ENCODE results near the gene HSPA6.
"Not testable (repeated sequence)": the region's sequence is repeated elsewhere in the genome, so short reads cannot be mapped to it uniquely, and the experiment has no call there.

HSPA6 gene

GRCh38 chr1:161505686-161506085, 18.7 kb upstream of the HSPA6 start:
- DNase-seq = no peak

GRCh38 chr1:161506336-161507223, 17.8 kb upstream of the HSPA6 start:
- no peak for DNase-seq

DNA sequence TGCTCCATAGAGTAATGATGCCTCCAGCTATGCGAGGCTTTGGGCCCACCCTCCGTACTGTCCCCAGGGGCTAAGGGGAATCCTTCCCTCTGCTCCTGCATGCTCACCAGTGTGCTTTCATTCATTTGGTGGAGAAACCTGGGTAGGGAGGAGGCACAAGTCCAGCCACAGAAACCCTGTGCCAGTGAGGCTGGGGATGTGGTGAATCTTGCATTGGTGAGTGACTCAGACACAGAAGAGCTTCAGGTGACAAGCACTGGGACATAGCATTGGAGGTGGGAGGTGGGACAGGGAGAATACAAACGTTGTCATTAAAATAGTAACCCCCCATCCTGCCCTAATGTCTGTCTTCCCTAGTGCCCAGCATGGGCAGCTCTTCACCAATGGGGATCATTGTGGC, 13.9 kb upstream of the HSPA6 start:
- DNase-seq = no peak

- no peak for DNase-seq
Observed at GRCh38 chr1:161511018-161511755, 13.2 kb upstream of the HSPA6 start.

GRCh38 chr1:161511756-161512060, 12.6 kb upstream of the HSPA6 start:
- DNase-seq = no peak

- DNase-seq = not testable (repeated sequence)
Observed at GRCh38 chr1:161512636-161513447, 11.5 kb upstream of the HSPA6 start.

DNA sequence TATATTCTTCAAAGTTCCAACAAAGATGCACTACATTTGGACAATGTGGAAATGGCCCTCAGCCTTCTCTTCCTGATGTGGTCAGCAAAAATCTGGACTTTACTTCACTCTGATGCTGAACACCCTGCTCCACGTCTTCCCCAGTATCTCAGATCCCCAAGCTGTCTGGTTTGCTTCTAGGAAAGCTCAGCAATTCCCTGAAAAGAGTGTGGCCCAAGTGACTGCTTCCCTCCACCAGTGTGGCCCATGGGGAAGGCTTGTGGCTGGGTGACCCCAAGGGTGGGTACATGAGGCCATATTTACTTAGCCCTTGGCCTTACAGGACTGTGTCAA, 10.9 kb upstream of the HSPA6 start:
- not testable (repeated sequence) for DNase-seq

DNA sequence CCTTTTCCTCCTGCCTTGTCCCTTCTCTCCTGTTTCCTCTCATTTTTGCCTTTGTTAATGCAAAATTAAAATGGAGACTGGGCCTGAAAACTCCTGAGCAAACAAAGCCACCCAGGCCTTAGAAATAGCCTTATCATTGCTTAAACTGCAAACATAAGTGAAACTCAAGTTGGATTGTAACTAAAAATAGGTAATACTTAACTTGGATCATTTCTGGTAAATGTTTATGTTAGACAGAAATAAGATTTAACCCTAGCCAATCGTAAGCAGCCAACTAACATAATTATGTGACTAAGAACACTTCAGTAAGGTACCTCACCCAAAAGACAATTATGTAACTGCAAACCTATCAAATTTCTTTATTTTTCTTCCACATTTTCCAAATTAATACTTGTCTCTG, 10.4 kb upstream of the HSPA6 start:
- not testable (repeated sequence) for DNase-seq

DNA sequence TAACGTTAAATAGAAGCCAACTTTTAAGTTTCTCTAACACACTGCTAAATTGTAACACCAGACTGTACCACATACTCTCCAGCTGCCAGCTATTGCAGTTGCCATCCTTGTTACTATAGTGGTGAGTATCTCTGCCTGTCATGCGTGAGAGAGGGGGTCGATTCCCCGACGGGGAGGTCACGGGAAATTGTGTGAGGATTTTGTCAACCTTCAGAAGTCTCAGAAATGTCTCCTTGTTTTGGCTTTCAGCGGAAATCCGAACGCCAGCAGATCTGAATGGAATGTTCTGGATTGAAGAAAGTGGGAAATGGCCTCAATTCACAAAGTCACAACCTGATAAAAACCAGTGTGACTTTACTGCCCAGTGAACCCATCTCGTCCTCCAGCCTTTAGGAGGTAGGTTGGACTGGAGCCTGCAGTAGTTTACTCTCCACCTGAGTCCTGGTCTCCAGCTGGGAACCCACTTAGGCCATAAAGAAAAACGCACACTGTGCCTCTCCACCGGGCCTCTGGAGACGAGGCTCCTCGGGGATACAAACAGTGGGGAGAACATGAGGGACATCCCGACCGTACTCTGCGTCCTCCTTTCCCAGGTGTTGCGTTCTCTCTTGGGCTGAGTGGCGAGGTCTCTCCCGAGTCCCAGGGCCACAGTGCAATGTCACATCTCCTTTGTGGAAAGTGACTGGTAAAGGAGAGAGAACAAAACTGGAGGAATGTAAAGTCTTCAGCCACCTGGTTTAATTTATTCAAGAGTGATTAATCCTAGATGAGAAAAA, 1.1 kb upstream of the HSPA6 start:
- DNase-seq = not testable (repeated sequence)

DNA sequence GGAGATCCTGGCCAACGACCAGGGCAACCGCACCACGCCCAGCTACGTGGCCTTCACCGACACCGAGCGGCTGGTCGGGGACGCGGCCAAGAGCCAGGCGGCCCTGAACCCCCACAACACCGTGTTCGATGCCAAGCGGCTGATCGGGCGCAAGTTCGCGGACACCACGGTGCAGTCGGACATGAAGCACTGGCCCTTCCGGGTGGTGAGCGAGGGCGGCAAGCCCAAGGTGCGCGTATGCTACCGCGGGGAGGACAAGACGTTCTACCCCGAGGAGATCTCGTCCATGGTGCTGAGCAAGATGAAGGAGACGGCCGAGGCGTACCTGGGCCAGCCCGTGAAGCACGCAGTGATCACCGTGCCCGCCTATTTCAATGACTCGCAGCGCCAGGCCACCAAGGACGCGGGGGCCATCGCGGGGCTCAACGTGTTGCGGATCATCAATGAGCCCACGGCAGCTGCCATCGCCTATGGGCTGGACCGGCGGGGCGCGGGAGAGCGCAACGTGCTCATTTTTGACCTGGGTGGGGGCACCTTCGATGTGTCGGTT, 477 bp downstream of the HSPA6 start:
- DNase-seq = not testable (repeated sequence)

DNA sequence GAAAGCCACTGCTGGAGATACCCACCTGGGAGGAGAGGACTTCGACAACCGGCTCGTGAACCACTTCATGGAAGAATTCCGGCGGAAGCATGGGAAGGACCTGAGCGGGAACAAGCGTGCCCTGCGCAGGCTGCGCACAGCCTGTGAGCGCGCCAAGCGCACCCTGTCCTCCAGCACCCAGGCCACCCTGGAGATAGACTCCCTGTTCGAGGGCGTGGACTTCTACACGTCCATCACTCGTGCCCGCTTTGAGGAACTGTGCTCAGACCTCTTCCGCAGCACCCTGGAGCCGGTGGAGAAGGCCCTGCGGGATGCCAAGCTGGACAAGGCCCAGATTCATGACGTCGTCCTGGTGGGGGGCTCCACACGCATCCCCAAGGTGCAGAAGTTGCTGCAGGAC, 981 bp downstream of the HSPA6 start:
- DNase-seq = not testable (repeated sequence)

DNA sequence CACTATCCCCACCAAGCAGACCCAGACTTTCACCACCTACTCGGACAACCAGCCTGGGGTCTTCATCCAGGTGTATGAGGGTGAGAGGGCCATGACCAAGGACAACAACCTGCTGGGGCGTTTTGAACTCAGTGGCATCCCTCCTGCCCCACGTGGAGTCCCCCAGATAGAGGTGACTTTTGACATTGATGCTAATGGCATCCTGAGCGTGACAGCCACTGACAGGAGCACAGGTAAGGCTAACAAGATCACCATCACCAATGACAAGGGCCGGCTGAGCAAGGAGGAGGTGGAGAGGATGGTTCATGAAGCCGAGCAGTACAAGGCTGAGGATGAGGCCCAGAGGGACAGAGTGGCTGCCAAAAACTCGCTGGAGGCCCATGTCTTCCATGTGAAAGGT, 1.6 kb downstream of the HSPA6 start:
- DNase-seq = not testable (repeated sequence)

DNA sequence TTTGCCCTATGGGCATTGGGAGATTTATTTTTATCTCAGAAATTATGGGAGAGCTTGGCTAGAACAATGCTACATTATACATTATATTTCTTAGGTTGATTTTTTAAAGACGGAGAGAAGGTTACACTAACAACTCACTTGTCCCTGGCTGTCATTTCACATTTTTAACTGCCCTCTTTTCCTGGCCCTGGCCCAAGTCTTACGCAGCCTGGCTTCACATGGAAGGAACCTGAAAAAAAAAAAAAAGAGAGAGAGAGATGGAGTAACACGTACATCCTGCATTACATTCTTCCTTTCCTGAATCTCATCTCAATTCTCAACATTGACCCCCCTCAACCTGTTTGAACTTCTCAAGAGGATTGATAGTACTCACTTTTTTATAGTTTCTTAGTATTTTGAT, 4.2 kb downstream of the HSPA6 start:
- DNase-seq = not testable (repeated sequence)

DNA sequence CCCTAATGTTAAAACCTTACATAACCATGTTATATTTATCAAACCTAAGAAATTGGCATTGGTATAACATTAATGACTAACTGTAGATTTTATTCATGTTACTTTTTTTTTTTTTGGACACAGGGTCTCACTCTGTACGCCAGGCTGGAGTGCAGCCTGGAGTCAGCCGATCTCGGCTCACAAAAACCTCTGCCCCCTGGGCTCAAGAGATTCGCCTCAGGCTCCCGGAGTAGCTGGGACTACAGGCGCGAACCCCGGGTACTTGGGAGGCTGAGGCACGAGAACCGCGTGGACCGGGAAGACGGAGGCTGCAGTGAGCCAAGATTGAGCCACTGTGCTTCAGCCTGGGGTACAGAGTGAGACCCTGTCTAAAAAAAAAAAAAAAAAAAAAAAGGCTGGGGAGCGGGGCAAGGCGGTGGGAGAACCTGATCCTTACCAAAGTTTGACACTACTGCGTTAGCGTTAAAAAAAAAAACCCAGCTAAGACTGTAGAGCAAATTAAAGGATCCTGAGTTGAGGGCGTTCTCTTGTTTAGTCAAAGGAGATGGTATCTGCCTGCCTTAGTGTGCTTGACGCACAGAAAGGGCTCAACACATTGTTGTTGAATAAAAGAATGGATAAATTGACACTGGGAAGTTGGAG, 5.2 kb downstream of the HSPA6 start:
- not testable (repeated sequence) for DNase-seq

- DNase-seq = peak; percentile 63
Observed at GRCh38 chr1:161530158-161530557, 5.8 kb downstream of the HSPA6 start.

- peak; percentile 87 for DNase-seq
Observed at GRCh38 chr1:161530671-161531641, 6.6 kb downstream of the HSPA6 start.

- DNase-seq = no peak
Observed at GRCh38 chr1:161531986-161532643, 7.8 kb downstream of the HSPA6 start.

- DNase-seq = not testable (repeated sequence)
Observed at GRCh38 chr1:161532644-161533567, 8.6 kb downstream of the HSPA6 start.

Data from activated CD4-positive, CD25-positive, alpha-beta regulatory T cell treated with anti-CD3 and anti-CD28 coated beads, Interleukin-2, amount 50 U/mL, for 72 hours (primary cell).